ENCODE data around the gene MAPKAP1. TPM values are rescaled to one million over a fixed set of nuclear protein-coding genes. Genes with fewer than 3 reads are reported as not detected.
A peak's percentile ranks its signal among the peaks of the same experiment; 100 is the strongest.

The MAPKAP1 gene
- total RNA-seq, 1 experiment from 2014 or later: 107 TPM

GRCh38 chr9:125433461-125434011, 273.5 kb downstream of the MAPKAP1 start:
- DNase-seq (ENCODE audit: low read depth): no peak

DNA sequence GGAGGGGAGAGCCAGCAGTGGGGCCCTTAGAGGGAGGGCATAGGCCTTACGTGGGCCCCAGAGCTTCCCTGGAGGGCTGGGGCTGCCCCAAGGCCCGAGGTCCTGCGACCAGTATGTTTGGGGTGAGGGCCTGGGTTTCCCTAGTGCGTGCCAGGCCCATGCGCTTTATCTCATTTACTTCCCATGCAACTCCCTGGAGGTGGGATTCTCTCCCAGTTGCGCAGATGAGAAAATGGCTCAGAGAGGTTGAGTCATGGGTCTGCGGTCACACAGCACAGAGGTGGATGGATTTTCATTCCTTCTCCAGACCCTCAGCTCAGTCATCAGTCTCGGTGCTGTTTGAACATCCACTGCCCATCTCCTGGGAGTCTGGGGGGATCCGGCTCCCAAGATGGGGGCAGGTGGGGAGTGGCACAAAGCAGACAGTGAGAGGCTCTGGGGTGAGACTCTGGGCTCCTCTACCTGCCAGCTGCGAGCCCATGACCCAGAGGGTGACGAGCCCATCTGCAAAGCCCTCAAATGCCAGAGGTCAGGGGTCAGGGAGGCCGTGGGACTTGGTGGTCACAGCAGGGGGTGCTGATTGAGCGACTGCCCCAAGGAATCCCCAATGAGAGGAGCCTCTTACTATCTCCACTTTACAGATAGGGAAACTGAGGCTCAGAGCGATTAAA, 274.2 kb downstream of the MAPKAP1 start:
- no peak for DNase-seq (ENCODE audit: low read depth)

DNA sequence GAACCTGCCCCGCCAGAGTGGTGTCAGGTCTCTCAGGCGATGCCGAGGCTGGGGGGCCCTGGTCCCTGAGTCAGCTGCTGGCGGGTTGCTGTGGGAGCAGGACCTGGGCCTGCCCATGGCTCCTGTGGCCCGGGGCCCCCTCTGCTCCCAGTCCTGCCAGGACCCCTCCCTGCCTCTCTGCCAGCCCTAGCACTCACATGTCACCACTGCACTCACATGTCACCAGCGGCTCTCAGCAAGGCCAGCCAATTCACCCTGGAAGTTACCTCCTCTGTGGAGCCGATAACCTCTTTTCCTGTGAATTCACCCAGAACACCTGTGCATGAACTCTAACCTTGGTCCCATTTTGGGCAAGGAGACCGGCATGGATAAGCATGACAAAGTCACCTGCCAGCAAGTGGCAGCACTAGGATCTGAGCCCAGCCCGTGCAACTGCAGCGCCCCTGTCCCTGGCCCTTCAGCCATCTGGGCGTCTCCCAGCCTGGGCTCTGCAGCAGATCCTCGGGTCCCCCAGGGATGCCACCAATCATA, 275.2 kb downstream of the MAPKAP1 start:
- DNase-seq (ENCODE audit: low read depth): no peak

DNA sequence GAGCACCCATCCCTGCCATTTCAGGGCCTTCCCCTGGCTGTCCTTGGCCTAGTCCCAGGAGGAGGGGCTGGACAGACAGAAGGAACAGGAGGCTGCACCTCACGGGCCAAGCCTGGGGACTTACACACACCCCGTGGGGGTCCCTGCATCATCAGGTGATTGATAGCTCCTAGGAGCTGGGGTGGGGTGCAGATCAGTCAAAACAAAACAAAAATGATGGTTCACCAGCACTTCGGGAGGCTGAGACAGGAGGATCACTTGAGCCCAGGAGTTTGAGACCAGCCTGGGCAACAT, 276.0 kb downstream of the MAPKAP1 start:
- no peak for DNase-seq (ENCODE audit: low read depth)

GRCh38 chr9:125430161-125431011, 276.6 kb downstream of the MAPKAP1 start:
- DNase-seq (ENCODE audit: low read depth): no peak

GRCh38 chr9:125429476-125430160, 277.4 kb downstream of the MAPKAP1 start:
- no peak for DNase-seq (ENCODE audit: low read depth)

DNA sequence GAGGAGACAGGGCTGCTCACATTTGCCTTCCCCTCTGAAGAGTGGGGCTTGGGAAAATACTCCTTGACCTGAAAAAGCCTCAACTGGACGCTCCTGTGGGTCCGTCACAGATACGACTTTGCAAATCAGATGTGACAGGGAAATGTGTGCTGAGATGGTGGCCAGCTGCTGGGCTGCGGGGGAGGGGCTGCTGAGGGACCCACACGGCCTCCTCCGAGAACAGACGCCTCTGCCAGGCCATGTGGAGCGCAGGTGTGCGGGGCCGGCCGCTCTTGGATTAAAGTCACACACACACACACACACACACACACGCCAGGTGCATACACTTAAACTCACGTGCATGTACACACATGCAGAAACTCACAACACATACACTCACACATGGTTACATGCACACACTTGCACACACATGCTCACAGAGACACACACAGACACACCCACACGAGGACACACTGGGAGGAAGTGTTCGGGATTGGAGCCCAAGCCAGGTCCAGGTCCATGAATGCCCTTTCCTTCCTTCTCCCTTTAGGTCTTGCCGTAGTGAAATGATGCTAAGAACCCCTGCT, 278.0 kb downstream of the MAPKAP1 start:
- no peak for DNase-seq (ENCODE audit: low read depth)

GRCh38 chr9:125428060-125428901, 278.7 kb downstream of the MAPKAP1 start:
- peak; percentile 24 for DNase-seq (ENCODE audit: low read depth)

DNA sequence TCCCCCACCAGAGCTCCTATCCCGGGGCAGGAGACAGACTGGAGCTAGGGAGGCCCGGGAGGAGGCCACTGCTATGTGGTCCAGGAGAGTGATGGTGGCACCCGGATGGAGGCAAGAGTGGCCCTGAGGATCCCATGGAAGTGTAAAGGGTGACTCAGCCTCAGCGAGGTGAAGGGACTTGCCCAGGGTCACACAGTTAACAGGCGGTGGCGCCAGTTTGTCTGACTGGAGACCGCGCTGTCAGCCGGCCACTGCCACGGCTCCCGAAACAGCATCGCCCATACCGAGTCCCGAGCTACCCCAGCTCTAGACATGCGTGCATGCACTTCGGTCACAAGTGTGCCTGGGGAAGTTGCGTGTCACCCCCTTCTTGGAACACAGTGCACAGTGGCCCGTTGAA, 279.5 kb downstream of the MAPKAP1 start:
- no peak for DNase-seq (ENCODE audit: low read depth)

- DNase-seq (ENCODE audit: low read depth): no peak
Observed at GRCh38 chr9:125426926-125427325, 280.1 kb downstream of the MAPKAP1 start.

GRCh38 chr9:125425901-125426515, 281.0 kb downstream of the MAPKAP1 start:
- DNase-seq (ENCODE audit: low read depth): no peak

GRCh38 chr9:125425170-125425897, 281.7 kb downstream of the MAPKAP1 start:
- no peak for DNase-seq (ENCODE audit: low read depth)

GRCh38 chr9:125423964-125424363, 283.0 kb downstream of the MAPKAP1 start:
- no peak for DNase-seq (ENCODE audit: low read depth)

- no peak for DNase-seq (ENCODE audit: low read depth)
Observed at GRCh38 chr9:125422853-125423252, 284.2 kb downstream of the MAPKAP1 start.

DNA sequence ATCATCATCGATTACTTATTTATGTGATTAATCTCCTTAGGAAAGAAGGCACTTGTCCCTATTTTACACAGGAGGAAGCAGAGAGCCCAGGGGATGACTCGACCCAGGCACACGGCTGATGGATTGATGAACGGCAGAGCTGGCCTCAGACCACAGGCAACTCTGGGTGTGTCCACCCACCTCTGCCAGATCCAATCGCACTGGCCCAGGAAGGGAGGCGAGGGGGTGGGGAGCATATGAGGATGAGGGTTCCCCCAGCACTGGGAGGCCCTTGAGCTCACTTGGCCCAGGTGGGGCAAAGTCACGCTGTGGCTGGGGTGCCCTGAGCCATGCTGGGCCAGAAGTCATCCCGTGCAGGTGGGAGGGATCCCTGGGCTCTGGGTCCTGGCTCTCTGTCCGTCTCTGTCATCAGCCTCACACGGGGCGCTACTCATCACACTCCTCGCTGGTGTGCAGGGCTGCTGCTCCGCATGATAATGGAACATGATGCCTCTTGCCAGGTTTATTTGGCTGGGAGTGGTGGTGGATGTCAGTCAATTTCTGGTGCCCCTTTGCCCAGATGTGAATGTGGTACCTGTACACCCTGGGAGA, 285.3 kb downstream of the MAPKAP1 start:
- no peak for DNase-seq (ENCODE audit: low read depth)

GRCh38 chr9:125421166-125421565, 285.8 kb downstream of the MAPKAP1 start:
- DNase-seq (ENCODE audit: low read depth): no peak

- peak; percentile 27 for DNase-seq (ENCODE audit: low read depth)
Observed at GRCh38 chr9:125418404-125418803, 288.6 kb downstream of the MAPKAP1 start.

GRCh38 chr9:125416517-125416916, 290.5 kb downstream of the MAPKAP1 start:
- no peak for DNase-seq (ENCODE audit: low read depth)

Data from M059J (cell line).